ENCODE results near the gene GSTCD.

GSTCD gene

GRCh38 chr4:105808030-105808749 lies 99.6 kb downstream of the GSTCD start:
- TF ChIP-seq CTCF (conservative IDR thresholded peaks at IDR 0.05; ENCODE audit: control insufficient read depth, insufficient read depth, low read depth, low read length) = no peak
- H3K4me3 ChIP-seq (ENCODE audit: control insufficient read depth, low read depth, low read length) = no peak overlapping the region
- no peak for DNase-seq (ENCODE audit: low read depth)

- DNase-seq (ENCODE audit: low read depth) = peak; percentile 81
- H3K4me3 ChIP-seq (ENCODE audit: control insufficient read depth, low read depth, low read length) = no peak overlapping the region
- TF ChIP-seq CTCF (conservative IDR thresholded peaks at IDR 0.05; ENCODE audit: control insufficient read depth, insufficient read depth, low read depth, low read length) = no peak
These were observed 100.1 kb downstream of the GSTCD start for GRCh38 chr4:105808750-105809041.

- no peak overlapping the region for H3K4me3 ChIP-seq (ENCODE audit: control insufficient read depth, low read depth, low read length)
- no peak for DNase-seq (ENCODE audit: low read depth)
- TF ChIP-seq CTCF (conservative IDR thresholded peaks at IDR 0.05; ENCODE audit: control insufficient read depth, insufficient read depth, low read depth, low read length) = no peak
These were observed 107.1 kb downstream of the GSTCD start for GRCh38 chr4:105815701-105816100.

GRCh38 chr4:105822061-105822460 lies 113.5 kb downstream of the GSTCD start:
- no peak overlapping the region for H3K4me3 ChIP-seq (ENCODE audit: control insufficient read depth, low read depth, low read length)
- TF ChIP-seq CTCF (conservative IDR thresholded peaks at IDR 0.05; ENCODE audit: control insufficient read depth, insufficient read depth, low read depth, low read length) = no peak
- no peak for DNase-seq (ENCODE audit: low read depth)

- no peak for DNase-seq (ENCODE audit: low read depth)
- TF ChIP-seq CTCF (conservative IDR thresholded peaks at IDR 0.05; ENCODE audit: control insufficient read depth, insufficient read depth, low read depth, low read length) = no peak
- H3K4me3 ChIP-seq (ENCODE audit: control insufficient read depth, low read depth, low read length) = no peak overlapping the region
These were observed 119.5 kb downstream of the GSTCD start for GRCh38 chr4:105828074-105828473.

- no peak for DNase-seq (ENCODE audit: low read depth)
- H3K4me3 ChIP-seq (ENCODE audit: control insufficient read depth, low read depth, low read length) = no peak overlapping the region
- TF ChIP-seq CTCF (conservative IDR thresholded peaks at IDR 0.05; ENCODE audit: control insufficient read depth, insufficient read depth, low read depth, low read length) = no peak
These were observed 122.6 kb downstream of the GSTCD start for GRCh38 chr4:105831189-105831588.

GRCh38 chr4:105835177-105835576 lies 126.6 kb downstream of the GSTCD start:
- TF ChIP-seq CTCF (conservative IDR thresholded peaks at IDR 0.05; ENCODE audit: control insufficient read depth, insufficient read depth, low read depth, low read length) = no peak
- no peak for DNase-seq (ENCODE audit: low read depth)
- no peak overlapping the region for H3K4me3 ChIP-seq (ENCODE audit: control insufficient read depth, low read depth, low read length)

Measured in fibroblast of mammary gland (primary cell).